ENCODE results near the gene GPR85. TPM values are rescaled to one million over a fixed set of nuclear protein-coding genes. Genes with fewer than 3 reads are reported as not detected.

Gene GPR85
- total RNA-seq, 1 experiment from 2014 or later = not detected

DNA sequence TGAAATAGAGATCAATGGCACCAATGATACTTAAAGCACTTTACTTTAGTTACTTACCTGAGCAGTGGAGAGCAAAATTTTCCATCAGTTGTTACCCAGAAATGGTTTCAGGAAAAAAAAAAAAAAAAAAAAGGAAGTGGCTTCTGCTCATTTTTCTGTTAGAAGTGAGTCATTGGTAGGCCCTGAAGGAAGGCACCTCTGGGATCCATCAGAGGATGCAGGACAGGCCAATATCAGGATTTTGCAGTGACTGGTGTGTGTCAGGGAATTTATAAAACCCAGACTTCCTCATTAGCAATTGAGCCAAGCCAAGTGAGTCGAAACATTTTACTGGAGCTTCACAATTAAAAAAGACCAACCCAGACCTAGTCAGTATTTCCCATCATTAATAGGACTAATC, 34.0 kb upstream of the GPR85 start:
- no peaks in the 10 kb centered on the region; the same call in 1 of the 2 replicates for H3K27me3 ChIP-seq (ENCODE audit: low read length)
- no peak for DNase-seq
- ATAC-seq = no peak
- ChIA-PET POLR2A (ENCODE audit: unreplicated experiment) (no interaction called here), CTCF (no interaction called here)
- no peaks in the 10 kb centered on the region for H3K36me3 ChIP-seq (ENCODE audit: low read depth, low read length)
- no TSS peak for BruUV-seq (replicated peaks)
- intact Hi-C loops (cut with micrococcal nuclease) = no loop called here
- H3K9me2 ChIP-seq (replicated peaks; ENCODE audit: low read length) = no peaks in the 10 kb centered on the region
- H3F3A ChIP-seq (ENCODE audit: low read length, unreplicated experiment) = no peaks in the 10 kb centered on the region
- TF ChIP-seq EZH2 (IDR thresholded peaks at IDR 0.05; ENCODE audit: low read length, unreplicated experiment) = no peak
- TF ChIP-seq, protein P1, sequence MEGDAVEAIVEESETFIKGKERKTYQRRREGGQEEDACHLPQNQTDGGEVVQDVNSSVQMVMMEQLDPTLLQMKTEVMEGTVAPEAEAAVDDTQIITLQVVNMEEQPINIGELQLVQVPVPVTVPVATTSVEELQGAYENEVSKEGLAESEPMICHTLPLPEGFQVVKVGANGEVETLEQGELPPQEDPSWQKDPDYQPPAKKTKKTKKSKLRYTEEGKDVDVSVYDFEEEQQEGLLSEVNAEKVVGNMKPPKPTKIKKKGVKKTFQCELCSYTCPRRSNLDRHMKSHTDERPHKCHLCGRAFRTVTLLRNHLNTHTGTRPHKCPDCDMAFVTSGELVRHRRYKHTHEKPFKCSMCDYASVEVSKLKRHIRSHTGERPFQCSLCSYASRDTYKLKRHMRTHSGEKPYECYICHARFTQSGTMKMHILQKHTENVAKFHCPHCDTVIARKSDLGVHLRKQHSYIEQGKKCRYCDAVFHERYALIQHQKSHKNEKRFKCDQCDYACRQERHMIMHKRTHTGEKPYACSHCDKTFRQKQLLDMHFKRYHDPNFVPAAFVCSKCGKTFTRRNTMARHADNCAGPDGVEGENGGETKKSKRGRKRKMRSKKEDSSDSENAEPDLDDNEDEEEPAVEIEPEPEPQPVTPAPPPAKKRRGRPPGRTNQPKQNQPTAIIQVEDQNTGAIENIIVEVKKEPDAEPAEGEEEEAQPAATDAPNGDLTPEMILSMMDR (conservative IDR thresholded peaks at IDR 0.05; ENCODE audit: low read depth, low read length) = no peak
- H3K9ac ChIP-seq (ENCODE audit: low read length) = no peak overlapping the region
- no peak overlapping the region for H3K4me3 ChIP-seq (ENCODE audit: low read length)
- H3K9me3 ChIP-seq (ENCODE audit: low read length) = no peaks in the 10 kb centered on the region
- H3K79me2 ChIP-seq (ENCODE audit: low read length) = no peaks in the 10 kb centered on the region
- no peak overlapping the region for H3K4me2 ChIP-seq (ENCODE audit: low read length)
- H3K4me1 ChIP-seq (ENCODE audit: insufficient read depth, low read length) = peaks cover 4% of the 10 kb centered on the region; the same call in 1 of the 2 replicates
- H4K20me1 ChIP-seq (ENCODE audit: low read length) = no peaks in the 10 kb centered on the region
- no peak overlapping the region for H2AFZ ChIP-seq (ENCODE audit: low read length)
- no peak overlapping the region for H3K27ac ChIP-seq (ENCODE audit: low read length)

DNA sequence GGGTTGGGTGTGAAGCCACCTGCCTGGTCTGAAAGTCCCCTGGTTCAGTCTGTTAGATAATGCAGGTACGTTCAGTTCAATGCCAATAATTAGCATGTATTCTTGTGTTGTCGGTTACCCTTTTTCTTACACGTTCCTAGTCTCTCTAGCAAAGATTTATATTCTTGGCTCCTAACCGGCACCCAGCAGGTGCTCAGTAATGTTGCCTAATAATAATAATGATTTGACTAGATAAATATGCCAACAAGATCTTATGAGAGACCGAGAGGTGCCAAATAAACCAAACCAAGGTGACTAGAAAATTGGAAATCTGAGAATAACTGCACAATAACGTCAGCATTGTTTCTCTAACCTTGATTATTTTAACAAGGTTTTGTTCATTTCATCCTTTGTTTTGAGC, 32.8 kb upstream of the GPR85 start:
- ChIA-PET POLR2A (ENCODE audit: unreplicated experiment) (no interaction called here), CTCF (no interaction called here)
- peak overlapping the region; percentile 98 for H2AFZ ChIP-seq (ENCODE audit: low read length)
- peak overlapping the region; percentile 85; the same call in 1 of the 2 replicates for H3K4me2 ChIP-seq (ENCODE audit: low read length)
- H3K36me3 ChIP-seq (ENCODE audit: low read depth, low read length) = no peaks in the 10 kb centered on the region
- DNase-seq = no peak
- no TSS peak for BruUV-seq (replicated peaks)
- no peaks in the 10 kb centered on the region for H3K79me2 ChIP-seq (ENCODE audit: low read length)
- no peak for ATAC-seq
- no peaks in the 10 kb centered on the region for H3K27me3 ChIP-seq (ENCODE audit: low read length)
- no peak overlapping the region for H3K9ac ChIP-seq (ENCODE audit: low read length)
- no peak for TF ChIP-seq EZH2 (IDR thresholded peaks at IDR 0.05; ENCODE audit: low read length, unreplicated experiment)
- TF ChIP-seq EZH2phosphoT487 (IDR thresholded peaks at IDR 0.05; ENCODE audit: borderline replicate concordance, low read length) = no peak
- TF ChIP-seq, protein P1 (conservative IDR thresholded peaks at IDR 0.05; ENCODE audit: low read depth, low read length) = no peak
- H3K9me2 ChIP-seq (replicated peaks; ENCODE audit: low read length) = no peaks in the 10 kb centered on the region
- peaks cover 4% of the 10 kb centered on the region; the same call in 1 of the 2 replicates for H3K4me1 ChIP-seq (ENCODE audit: insufficient read depth, low read length)
- H3K4me3 ChIP-seq (ENCODE audit: low read length) = no peak overlapping the region
- H4K20me1 ChIP-seq (ENCODE audit: low read length) = no peaks in the 10 kb centered on the region
- H3K27ac ChIP-seq (ENCODE audit: low read length) = no peak overlapping the region
- H3K9me3 ChIP-seq (ENCODE audit: low read length) = no peaks in the 10 kb centered on the region
- H3F3A ChIP-seq (ENCODE audit: low read length, unreplicated experiment) = no peaks in the 10 kb centered on the region
- intact Hi-C loops (cut with micrococcal nuclease) = loop anchor here (10.0 kb wide), 1 partner anchor 175 kb away; no protein-coding TSS in a partner anchor

DNA sequence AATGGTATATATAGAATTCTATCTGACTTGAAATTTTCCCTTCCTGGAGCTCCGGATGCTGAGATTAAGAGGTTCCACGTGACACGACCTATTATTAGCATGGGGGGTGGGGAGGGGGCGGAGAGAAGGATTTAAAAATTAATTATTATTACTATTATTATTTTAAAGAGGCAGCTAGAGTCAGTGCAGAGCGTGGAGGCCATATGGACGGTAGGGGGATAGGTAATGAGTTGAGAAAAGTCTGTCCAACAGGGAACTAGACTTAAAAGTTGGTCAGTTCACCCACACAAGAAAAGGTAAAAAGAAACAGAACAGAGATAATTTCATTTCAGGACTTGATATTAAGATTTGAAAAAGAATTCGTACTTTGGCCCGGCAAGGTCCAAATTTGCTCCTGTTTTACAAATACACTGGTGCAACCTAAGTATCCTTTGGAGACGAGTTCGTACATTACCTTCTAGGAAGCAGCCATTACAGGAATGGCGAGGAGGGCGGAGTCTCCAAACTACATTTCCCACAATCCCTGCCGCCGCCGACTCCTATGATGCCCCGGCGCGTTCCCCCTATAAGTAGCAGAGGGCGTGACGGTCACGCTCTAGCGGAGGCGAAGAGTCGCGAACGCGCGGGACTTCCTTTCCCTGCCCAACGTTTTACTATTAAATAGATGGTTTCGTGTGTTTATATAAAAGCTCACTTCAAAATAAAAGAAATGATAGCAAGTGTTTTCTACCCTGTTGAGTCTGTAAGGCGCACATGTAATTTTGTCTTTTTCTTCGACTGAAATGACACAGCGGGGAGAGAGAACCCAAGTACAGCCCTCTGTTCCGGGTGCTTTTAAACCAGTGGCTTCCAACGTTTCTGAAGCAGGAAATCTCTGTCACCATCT, 31.7 kb upstream of the GPR85 start, which contains the start of gene SMIM30:
SMIM30 (minus strand) TSS at position 481 of the 886 bp plus-strand sequence. CDS start 976 bp downstream, outside the sequence.
- peaks cover 4% of the 10 kb centered on the region; the same call in 1 of the 2 replicates for H3K4me1 ChIP-seq (ENCODE audit: insufficient read depth, low read length)
- BruUV-seq (replicated peaks) = TSS peak; percentile 70

More for the DNA sequence above, 31.7 kb upstream of the GPR85 start, which contains the start of gene SMIM30:
- ChIA-PET CTCF (interaction anchor here (0.6 kb wide), 1 partner anchor 303 kb away, joined by 14 read pairs; no protein-coding TSS in a partner anchor), POLR2A (ENCODE audit: unreplicated experiment) (no interaction called here)
- Histone ChIP-seq H3K9me2 (replicated peaks; ENCODE audit: low read length) (no peaks in the 10 kb centered on the region), H3K36me3 (ENCODE audit: low read depth, low read length) (no peaks in the 10 kb centered on the region), H3K9me3 (ENCODE audit: low read length) (no peaks in the 10 kb centered on the region), H3K9ac (ENCODE audit: low read length) (peak within 1 kb of the TSS; percentile 57), H4K20me1 (ENCODE audit: low read length) (no peaks in the 10 kb centered on the region), H3K27ac (ENCODE audit: low read length) (no peak within 1 kb of the TSS), H2AFZ (ENCODE audit: low read length) (peak within 1 kb of the TSS; percentile 98), H3F3A (ENCODE audit: low read length, unreplicated experiment) (no peaks in the 10 kb centered on the region), H3K27me3 (ENCODE audit: low read length) (no peaks in the 10 kb centered on the region), H3K4me3 (ENCODE audit: low read length) (peak within 1 kb of the TSS; percentile 91), H3K4me2 (ENCODE audit: low read length) (peak within 1 kb of the TSS; percentile 85), H3K79me2 (ENCODE audit: low read length) (no peaks in the 10 kb centered on the region)
- ATAC-seq = peak; percentile 100
- TF ChIP-seq, protein P1 (conservative IDR thresholded peaks at IDR 0.05; ENCODE audit: low read depth, low read length) = no peak
- TF ChIP-seq EZH2phosphoT487 (IDR thresholded peaks at IDR 0.05; ENCODE audit: borderline replicate concordance, low read length) (no peak), EZH2 (IDR thresholded peaks at IDR 0.05; ENCODE audit: low read length, unreplicated experiment) (no peak)
- peak; percentile 81 for DNase-seq
- intact Hi-C loops (cut with micrococcal nuclease) = loop anchor here (1.0 to 10.0 kb wide), 2 partner anchors 174 to 488 kb away; no protein-coding TSS in a partner anchor
